ENCODE measurements around the gene CFAP90.

Gene CFAP90

GRCh38 chr5:7815892-7816534 lies 34.9 kb downstream of the CFAP90 start:
- DNase-seq: peak; percentile 86

- DNase-seq: no peak
Measured at GRCh38 chr5:7814816-7815215, 36.1 kb downstream of the CFAP90 start.

- no peak for DNase-seq
Measured at GRCh38 chr5:7813576-7813975, 37.4 kb downstream of the CFAP90 start.

- DNase-seq: no peak
Measured at GRCh38 chr5:7813007-7813406, 37.9 kb downstream of the CFAP90 start.

GRCh38 chr5:7811715-7812114 lies 39.2 kb downstream of the CFAP90 start:
- no peak for DNase-seq

GRCh38 chr5:7808998-7809397 lies 41.9 kb downstream of the CFAP90 start:
- DNase-seq: no peak

- DNase-seq: peak; percentile 37
Measured at GRCh38 chr5:7805379-7805778, 45.6 kb downstream of the CFAP90 start.

- no peak for DNase-seq
Measured at GRCh38 chr5:7803937-7804336, 47.0 kb downstream of the CFAP90 start.

- DNase-seq: peak; percentile 74
Measured at GRCh38 chr5:7802855-7803254, 48.1 kb downstream of the CFAP90 start.

- no peak for DNase-seq
Measured at GRCh38 chr5:7801891-7802614, 48.9 kb downstream of the CFAP90 start.

GRCh38 chr5:7795306-7795705 lies 55.6 kb downstream of the CFAP90 start:
- no peak for DNase-seq

- no peak for DNase-seq
Measured at GRCh38 chr5:7794823-7795222, 56.1 kb downstream of the CFAP90 start.

- no peak for DNase-seq
Measured at GRCh38 chr5:7794311-7794710, 56.6 kb downstream of the CFAP90 start.

- no peak for DNase-seq
Measured at GRCh38 chr5:7793895-7794294, 57.0 kb downstream of the CFAP90 start.

GRCh38 chr5:7789567-7789966 lies 61.4 kb downstream of the CFAP90 start:
- DNase-seq: no peak

- no peak for DNase-seq
Measured at GRCh38 chr5:7787770-7788169, 63.2 kb downstream of the CFAP90 start.

- DNase-seq: no peak
Measured at GRCh38 chr5:7784683-7785380, 66.1 kb downstream of the CFAP90 start.

GRCh38 chr5:7781899-7782298 lies 69.0 kb downstream of the CFAP90 start:
- DNase-seq: no peak
